RPMI8226 (cell line): ENCODE results near the gene RNASE8.

ENCODE experiments used
- DNase-seq: peaks from one replicate; pipeline ENCODE4 v3.0.0-alpha.2; 2015

RNASE8 gene

DNA sequence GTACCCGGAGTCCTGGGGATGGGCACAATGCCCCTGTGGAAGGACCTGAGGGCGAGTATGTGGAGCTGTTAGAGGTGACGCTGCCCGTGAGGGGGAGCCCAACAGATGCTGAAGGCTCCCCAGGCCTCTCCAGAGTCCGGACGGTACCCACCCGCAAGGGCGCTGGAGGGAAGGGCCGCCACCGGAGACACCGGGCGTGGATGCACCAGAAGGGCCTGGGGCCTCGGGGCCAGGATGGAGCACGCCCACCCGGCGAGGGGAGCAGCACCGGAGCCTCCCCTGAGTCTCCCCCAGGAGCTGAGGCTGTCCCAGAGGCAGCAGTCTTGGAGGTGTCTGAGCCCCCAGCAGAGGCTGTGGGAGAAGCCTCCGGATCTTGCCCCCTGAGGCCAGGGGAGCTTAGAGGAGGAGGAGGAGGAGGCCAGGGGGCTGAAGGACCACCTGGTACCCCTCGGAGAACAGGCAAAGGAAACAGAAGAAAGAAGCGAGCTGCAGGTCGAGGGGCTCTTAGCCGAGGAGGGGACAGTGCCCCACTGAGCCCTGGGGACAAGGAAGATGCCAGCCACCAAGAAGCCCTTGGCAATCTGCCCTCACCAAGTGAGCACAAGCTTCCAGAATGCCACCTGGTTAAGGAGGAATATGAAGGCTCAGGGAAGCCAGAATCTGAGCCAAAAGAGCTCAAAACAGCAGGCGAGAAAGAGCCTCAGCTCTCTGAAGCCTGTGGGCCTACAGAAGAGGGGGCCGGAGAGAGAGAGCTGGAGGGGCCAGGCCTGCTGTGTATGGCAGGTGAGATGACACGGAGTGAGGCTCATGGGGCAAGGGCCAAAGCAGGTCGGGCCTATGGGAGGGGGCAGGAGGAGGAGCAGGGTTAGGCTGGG is 17.0 kb downstream of the RNASE8 start:
- DNase-seq = no peak

DNA sequence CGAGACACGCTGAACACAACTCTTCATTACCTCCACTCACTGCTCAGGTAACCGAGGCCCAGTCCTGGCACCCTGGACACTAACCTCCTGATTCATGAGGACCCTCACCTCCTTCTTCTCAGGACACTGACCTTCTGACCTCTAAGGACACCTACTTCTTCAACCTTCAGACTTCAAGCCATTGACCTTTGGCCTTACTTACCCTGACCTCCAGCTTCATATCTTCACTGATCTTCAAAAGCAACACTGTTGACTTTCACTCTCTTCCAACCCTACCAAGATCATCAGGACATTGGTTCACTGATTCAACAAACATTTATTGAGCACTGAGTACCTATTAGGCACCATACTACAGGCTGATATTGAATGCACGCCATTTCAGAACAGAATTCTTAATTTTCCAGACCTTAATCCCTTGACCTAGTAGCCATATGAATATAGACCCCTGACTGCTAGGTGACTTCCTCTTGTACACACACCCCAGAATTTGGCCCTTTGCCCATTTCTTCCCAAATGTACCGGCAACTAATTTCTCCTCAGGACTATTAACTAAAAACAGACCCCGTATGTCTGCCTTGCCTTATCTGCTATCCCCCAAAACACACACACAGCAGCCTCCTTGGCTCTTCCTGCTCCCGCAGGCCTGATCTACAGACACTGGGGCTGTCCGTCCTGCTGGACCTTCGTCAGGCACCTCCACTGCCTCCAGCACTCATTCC is 18.3 kb downstream of the RNASE8 start:
- no peak for DNase-seq

DNA sequence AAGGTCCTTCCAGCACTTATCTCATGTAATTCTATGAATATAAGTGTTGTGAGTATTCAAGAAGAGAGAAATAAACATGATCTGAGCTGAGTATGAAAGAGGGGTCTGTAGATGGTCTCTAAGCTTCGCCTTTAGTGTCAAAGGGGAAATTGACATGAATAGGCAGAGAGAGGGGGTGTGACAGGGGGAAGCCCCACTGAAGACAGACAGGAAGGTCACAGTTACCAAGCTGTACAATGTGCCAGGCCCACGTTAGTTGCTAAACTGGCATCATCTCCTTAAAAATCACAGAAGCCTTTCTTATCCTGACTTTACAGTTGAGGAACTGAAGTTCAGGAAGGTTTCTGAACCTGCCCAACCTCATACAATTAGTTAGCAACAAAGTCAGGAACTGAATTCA is 20.1 kb downstream of the RNASE8 start:
- DNase-seq = no peak

DNA sequence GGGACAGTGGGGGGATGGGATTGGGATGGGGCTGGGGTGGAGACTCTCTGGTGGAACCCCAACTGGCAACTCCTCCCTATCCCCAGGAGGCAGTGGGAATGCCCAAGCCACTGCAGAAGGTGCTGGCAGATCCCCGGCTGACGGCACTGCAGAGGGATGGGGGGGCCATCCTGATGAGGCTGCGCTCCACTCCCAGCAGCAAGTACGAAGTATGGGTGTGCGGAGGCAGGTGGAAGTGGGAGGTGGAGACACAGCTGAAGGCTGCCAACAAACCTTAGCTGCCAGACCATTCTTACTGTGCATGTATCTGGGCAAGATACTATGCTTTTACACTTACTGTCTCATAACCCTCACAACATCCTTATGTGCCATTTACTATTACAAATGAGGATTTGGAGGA is 20.7 kb downstream of the RNASE8 start:
- no peak for DNase-seq

DNA sequence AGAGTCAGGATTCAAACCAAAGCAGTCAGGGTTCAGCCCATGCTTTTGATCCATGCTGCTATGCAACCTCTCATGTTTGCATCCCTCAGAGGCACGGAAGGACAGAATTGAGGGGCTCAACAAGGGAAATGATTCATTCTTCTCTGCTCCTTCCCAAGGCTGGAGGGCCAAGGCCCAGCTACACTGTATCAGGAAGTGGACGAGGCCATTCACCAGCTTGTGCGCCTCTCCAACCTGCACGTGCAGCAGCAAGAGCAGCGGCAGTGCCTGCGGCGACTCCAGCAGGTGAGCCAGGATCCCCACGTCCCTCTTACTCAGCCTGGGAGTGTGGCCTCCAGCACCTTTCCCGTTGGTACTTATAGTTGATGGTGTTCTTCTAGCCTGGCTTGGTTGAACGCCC is 21.1 kb downstream of the RNASE8 start:
- DNase-seq = no peak

DNA sequence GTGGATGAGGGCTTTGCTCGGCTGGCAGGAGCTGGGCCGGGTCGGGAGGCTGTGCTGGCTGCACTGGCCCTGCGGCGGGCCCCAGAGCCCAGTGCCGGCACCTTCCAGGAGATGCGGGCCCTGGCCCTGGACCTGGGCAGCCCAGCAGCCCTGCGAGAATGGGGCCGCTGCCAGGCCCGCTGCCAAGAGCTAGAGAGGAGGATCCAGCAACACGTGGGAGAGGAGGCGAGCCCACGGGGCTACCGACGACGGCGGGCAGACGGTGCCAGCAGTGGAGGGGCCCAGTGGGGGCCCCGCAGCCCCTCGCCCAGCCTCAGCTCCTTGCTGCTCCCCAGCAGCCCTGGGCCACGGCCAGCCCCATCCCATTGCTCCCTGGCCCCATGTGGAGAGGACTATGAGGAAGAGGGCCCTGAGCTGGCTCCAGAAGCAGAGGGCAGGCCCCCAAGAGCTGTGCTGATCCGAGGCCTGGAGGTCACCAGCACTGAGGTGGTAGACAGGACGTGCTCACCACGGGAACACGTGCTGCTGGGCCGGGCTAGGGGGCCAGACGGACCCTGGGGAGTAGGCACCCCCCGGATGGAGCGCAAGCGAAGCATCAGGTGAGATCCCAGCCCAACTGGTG is 24.0 kb downstream of the RNASE8 start:
- DNase-seq = no peak

DNA sequence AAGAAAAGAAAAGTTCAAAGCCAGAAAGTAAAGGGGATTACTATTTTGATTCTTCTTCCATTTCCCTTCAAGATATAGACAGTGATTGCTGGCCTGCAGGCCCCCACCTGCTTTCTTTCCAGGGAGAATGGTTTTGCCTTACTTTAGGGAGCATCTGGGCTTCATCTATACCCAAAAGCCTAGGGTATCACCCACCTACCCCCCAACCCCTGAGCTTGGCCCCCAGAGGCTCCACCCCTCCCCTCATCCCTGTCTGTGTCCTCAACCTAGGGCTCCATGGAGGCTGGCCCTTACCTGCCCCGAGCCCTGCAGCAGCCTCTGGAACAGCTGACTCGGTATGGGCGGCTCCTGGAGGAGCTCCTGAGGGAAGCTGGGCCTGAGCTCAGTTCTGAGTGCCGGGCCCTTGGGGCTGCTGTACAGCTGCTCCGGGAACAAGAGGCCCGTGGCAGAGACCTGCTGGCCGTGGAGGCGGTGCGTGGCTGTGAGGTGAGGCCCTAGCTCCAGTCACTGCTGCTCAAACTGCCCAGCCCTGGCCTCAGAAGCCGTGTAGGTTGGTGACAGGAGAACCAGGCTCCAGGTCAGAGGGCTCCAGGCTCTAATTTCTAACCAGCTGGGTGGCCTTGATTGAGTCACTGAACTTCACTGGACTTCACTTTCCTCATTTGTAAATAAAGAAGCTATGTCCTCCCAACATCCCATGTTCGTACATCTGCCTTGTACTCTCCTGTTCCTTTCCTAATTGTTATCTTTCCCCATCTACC is 26.1 kb downstream of the RNASE8 start:
- no peak for DNase-seq

DNA sequence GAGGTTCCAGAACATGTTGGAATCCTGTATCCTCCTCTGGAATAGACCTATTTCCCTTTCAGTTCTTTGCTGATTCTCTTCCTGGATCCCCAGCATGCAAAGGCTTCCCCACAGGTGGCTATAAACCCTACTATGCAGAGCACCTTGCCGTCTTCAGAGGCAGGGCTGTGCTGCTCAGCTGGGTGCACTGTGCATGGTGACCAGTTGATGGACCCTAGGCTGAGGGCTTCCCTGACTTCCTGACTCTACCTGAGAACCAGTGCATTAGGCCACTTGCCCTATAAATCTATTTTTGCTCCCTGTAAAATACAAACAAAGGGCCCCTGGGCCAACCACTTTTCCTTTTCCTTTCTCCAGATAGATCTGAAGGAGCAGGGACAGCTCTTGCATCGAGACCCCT is 26.8 kb downstream of the RNASE8 start:
- DNase-seq = no peak

DNA sequence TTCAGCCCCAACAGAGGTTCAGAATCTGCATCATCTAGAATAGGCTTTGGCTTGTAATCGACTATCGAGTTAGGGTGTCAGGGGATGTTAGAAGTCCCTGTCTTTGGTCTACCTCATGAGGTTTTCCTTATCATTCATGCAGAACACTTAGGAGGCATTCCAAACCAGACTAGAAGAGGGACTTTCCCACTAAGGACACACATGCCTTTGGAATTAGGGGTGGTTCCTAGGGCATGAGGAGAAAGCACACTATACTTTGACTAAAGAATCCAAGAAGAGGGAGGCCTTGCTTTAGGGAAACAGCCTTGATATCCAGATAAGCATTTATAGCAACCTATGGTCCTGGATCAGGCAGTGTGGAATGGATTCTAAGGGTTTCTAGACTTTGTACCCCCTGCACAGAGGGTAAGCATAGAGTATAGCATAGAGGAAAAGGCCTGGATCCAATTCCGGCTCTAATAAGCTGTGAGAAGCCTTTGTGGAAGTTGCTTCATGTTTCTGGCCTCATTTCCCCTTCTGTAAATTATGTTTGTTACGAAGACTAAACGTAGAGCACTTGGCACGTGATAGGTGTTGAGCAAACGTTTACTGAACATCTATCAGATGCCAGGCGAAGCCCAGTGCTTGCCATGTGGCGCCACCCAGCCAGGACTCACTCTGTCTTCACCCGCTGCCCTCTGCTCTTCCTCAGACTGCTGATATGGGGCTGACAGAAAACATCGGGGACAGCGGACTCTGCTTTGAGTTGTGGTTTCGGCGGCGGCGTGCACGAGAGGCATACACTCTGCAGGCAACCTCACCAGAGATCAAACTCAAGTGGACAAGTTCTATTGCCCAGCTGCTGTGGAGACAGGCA is 27.6 kb downstream of the RNASE8 start:
- DNase-seq = no peak

DNA sequence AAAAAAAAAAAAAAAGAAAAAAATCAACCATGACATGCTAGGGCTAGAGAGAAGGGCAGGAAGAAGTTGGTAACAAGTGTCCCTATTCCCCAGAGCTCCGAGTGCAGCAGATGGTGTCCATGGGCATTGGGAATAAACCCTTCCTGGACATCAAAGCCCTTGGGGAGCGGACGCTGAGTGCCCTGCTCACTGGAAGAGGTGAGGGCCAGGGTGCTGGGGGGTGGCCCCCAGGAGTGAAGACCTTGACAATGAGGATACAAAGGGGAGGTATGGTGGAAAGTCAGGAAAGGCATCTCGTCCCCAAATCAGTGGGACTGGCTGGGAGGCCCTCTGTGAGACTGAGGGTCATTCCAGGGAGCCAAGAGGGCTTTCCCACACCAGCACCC is 29.3 kb downstream of the RNASE8 start:
- no peak for DNase-seq

DNA sequence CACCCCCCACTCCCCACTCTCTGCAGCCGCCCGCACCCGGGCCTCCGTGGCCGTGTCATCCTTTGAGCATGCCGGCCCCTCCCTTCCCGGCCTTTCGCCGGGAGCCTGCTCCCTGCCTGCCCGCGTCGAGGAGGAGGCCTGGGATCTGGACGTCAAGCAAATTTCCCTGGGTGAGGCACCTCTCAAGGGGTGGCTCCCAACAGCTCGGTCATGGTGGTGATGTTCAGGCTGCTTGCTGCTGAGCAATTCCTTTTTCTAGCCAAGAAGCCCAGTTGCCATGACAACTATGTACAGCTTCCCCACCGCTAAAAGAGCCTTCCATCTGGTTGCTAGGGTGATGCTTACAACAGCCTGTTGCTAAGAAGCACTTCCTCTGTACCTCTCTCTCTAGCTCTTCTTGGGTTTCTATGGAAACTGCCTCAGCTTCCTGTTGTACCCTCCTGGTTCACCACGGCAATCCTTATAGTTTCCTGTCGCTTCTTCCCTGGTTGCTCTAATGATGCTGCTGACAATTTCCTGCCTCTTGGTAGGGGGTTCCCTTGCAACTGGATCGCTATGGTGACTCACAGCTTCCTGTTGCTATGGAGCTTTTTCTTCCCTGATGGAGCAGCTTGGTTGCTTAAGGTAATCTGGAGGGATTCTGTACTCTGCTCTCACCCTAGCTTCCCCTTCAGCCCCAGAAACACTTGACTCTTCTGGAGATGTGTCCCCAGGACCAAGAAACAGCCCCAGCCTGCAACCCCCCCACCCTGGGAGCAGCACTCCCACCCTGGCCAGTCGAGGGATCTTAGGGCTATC is 29.9 kb downstream of the RNASE8 start:
- DNase-seq = peak; percentile 51

DNA sequence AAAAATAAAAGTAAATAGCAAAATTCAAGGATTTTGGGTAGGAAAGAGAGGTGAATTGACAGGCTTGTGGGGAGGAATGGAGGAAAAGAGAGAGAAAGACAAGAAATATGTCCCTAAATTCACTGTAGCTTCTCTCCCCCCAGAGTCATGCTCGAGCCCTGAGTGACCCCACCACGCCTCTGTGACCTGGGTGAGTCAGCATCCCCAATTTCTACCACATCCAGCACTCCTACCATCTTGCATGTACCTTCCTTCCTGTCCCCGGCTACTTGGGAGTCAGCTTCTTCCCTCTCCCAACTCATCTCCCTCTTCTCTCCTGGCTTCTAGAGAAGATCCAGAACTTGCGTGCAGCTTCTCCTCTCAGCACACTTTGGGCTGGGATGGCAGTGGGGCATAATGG is 31.1 kb downstream of the RNASE8 start:
- no peak for DNase-seq

DNA sequence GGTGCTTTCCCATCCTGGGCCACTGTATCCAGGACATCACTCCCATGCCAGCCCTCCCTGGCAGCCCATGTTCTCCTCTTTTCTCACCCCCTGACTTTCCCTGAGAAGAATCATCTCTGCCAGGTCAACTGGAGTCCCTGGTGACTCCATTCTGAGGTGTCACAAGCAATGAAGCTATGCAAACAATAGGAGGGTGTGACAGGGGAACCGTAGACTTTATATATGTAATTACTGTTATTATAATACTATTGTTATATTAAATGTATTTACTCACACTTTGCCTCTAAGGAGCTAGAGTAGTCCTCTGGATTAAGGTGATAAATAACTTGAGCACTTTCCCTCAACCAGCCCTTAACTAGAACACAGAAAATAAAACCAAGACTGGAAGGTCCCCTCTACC is 31.6 kb downstream of the RNASE8 start:
- no peak for DNase-seq

DNA sequence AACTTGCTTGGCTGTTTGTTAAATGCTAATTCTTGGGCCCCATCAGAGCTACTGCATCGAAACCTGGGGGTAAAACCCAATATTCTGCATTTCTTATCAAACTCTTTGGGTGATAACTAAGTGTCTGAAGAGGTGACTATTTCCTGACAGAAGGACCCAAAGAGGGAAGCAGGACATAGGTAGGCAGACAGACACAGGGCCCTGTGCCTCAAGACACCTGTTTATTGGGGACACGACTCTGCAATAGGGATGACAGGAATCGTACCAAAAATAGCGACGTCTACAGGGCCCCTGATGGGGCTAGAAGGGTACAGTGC is 32.2 kb downstream of the RNASE8 start:
- DNase-seq = no peak

DNA sequence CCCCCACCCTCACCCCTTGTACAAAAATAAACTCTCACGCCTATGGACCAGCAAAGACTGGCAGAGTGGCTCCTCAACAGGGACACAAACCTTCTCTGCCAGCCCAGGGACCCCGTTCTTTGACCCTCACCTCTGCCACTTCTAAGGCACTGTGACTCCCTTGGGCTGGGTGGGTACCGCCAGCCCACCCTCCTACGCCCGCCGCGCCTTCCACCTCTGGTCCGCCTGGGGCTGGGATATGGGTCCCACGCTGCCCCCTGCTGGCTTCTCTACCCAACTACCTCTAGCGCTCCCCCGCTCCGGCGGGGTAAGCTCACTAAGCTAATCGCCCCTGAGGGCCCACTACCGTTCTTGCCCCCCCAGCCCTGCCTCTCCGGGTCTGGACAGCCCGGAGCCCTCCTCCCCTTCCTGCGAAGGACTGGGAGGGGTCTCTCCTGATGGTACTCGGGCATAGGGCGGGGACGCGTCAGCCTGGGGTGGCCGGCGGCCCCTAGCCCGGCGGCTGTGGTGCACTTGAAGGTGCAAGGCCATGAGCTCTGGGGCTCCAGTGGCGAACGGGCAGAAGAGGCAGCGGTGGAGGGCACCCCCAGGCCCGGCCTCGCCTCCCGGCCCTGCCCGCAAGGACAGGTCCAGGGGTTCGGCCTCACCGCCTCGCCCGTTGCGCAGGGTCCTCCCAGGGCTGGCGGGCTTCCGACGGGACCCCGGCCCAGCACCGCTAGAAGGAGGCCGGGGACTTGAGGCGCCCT is 32.7 kb downstream of the RNASE8 start:
- no peak for DNase-seq

DNA sequence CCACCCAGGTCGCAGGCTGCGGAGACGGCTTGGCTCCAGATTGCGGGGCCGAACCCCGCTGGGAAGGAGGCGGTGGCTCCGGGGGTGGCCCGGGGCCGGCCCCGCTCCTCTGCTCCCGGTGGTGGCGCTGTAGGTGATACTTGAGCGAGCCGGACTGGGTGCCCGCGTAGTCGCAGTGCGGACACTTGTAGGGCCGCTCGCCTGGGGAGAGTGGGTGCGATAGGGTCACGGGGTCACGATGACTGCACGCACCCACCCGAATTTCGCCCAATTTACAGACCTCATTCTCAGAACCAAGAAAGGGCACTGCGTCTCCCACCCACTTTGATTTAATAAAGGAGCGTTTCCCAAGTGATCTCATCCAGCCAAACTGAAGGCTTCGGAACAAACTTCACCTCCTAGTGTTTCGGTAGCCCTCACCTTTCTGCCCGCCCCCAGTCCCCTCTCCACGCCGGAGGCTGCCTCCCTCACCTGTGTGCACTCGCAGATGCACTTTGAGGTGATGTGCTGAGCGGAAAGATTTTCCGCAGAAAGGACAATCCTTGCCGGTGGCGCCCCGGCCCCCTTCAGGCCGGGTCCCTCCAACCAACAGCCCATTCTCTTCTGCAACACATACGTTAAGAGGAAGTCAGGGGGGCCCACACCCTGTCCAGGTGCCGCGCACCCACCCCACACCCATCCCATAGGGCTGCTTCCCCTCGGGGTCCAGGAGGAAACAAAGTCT is 33.5 kb downstream of the RNASE8 start:
- DNase-seq = no peak

DNA sequence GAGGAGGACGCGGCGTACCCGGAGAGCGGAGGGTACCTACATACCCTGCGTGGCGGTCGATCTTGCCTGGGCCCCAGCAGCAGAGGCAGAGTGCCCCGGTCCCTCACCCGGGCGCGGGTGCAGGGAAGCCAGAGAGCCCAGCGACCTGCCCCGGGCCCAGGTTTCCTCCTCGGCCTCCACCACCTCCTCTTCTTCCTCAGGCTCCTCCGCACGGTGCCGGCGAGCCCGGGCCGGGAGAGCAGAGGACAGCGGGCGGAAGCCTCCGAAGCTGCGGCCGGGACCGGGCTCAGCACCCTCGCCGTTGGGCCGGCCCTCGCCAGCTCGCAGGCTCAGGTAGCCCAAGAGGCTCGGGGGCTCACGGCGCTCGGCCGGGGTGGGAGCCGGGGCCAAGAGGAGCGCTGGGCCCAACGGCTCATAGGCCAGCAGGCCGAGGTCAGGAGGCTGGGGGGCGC is 34.2 kb downstream of the RNASE8 start:
- no peak for DNase-seq

DNA sequence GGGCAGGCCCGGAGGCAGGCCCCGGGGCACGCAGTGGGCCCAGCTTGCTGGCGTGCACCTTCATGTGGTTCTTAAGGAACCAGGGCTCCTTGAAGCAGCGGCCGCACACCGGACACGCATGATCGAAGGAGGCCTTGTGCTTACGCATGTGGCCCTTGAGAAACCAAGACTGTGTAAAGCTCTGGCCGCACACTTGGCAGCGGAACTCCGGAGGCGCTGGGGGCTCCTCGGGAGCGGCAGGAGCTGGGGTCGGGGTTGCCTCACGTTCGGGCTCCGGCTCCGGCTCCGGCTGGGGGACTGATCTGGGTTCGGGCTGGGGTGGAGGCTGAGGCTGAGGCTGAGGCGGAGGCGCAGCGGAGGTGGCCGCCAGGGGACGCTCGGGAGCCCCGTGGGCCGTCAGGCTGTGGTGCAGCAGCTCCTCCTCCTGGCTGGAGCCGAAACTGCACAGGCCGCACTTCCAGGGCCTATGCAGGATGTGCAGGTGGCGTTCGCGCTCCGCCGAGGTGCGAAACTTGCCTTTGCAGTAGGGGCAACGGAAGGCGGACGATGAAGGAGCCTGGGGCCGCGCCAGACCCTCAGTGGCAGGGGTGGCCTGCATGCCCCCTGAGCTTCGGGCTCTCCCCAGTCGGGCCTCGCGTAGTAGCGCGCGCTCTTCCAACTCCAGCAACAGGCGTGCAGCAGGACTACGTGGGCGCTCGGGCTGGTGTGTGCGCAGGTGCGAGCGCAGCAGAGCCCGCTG is 34.8 kb downstream of the RNASE8 start:
- DNase-seq = peak; percentile 82

DNA sequence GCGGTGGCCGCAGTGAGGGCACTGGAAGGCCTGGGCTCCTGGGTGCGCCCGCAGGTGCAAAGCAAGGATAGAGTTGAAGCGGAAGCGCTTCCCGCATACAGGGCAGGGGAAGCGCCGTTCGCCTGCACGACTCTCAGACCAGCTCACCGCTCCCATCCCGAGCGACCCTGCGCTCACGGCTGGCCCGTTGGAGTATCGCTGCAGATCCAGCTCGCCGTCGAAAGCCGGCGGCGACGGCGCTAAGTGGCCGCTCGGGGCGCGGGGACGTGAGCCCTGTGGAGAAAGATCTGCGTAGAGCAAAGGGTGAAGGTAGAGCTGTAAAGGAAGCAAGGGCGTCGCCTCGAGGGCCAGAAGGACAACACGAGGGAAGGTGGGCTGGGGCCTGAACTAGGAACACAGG is 35.4 kb downstream of the RNASE8 start:
- no peak for DNase-seq
